ENCODE results near the gene PHF19.

Gene PHF19

DNA sequence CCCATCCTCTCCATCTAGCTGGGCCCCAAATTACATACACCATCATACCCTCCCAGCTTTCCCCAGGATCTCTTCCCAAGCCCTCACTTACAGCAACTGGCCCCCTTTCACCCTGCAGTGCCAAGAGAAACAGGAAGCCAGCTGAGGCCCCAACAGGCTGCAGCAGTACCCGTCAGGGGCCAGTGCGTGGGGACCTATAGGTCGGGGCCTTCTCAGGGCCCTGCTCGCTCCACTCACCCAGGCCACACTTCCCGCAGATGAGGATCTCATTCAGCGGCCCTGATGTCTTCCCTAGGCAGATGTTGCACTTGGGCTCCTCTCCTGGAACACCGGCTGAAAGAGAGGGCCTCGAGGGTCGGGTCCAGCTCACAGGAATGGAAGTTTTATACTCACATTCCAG is 6.8 kb downstream of the PHF19 start:
- no peak overlapping the region for H3K4me3 ChIP-seq (ENCODE audit: low read depth, low read length)
- TF ChIP-seq, protein P1, sequence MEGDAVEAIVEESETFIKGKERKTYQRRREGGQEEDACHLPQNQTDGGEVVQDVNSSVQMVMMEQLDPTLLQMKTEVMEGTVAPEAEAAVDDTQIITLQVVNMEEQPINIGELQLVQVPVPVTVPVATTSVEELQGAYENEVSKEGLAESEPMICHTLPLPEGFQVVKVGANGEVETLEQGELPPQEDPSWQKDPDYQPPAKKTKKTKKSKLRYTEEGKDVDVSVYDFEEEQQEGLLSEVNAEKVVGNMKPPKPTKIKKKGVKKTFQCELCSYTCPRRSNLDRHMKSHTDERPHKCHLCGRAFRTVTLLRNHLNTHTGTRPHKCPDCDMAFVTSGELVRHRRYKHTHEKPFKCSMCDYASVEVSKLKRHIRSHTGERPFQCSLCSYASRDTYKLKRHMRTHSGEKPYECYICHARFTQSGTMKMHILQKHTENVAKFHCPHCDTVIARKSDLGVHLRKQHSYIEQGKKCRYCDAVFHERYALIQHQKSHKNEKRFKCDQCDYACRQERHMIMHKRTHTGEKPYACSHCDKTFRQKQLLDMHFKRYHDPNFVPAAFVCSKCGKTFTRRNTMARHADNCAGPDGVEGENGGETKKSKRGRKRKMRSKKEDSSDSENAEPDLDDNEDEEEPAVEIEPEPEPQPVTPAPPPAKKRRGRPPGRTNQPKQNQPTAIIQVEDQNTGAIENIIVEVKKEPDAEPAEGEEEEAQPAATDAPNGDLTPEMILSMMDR (IDR thresholded peaks at IDR 0.05; ENCODE audit: low read depth, low read length, missing control alignments) = no peak
- DNase-seq (ENCODE audit: low read depth) = no peak

DNA sequence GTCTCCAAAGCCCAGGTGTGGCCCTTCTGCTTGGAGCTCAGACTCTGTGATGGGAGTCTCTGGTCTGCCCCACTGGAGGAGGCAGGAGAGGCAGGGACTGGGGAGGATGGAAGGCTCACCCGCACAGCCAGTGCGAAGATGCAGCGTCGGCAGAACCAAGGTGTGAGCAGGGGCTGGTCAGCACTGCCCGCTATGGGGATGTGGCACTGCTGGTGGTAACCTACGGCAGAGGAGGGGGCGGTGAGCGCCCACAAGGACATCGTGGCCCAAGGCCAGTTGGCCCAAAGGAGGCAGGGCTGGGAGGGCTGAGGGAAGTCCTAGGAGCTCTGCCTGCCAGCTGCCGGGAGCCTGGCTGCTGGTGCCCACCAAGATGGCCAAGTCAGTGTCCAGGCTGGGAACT is 7.3 kb downstream of the PHF19 start:
- TF ChIP-seq, protein P1 (IDR thresholded peaks at IDR 0.05; ENCODE audit: low read depth, low read length, missing control alignments) = no peak
- DNase-seq (ENCODE audit: low read depth) = no peak
- H3K4me3 ChIP-seq (ENCODE audit: low read depth, low read length) = no peak overlapping the region

DNA sequence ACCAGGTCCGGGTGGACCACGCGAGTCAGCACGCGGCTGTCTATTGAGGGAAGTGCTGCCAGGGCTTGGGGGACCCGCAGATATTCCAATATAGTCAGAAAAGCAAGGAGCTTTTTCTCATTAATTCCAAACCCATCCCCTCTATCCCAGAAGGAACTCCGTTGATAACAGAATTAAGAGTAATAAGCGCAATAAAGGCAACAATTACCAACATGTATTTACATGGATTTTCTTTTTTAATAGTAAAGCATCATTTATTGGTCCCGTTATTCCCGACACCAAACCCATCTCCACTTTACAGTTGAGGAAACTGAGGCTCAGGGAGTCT is 7.7 kb downstream of the PHF19 start:
- TF ChIP-seq, protein P1 (IDR thresholded peaks at IDR 0.05; ENCODE audit: low read depth, low read length, missing control alignments) = no peak
- H3K4me3 ChIP-seq (ENCODE audit: low read depth, low read length) = peak overlapping the region; percentile 57
- no peak for DNase-seq (ENCODE audit: low read depth)

DNA sequence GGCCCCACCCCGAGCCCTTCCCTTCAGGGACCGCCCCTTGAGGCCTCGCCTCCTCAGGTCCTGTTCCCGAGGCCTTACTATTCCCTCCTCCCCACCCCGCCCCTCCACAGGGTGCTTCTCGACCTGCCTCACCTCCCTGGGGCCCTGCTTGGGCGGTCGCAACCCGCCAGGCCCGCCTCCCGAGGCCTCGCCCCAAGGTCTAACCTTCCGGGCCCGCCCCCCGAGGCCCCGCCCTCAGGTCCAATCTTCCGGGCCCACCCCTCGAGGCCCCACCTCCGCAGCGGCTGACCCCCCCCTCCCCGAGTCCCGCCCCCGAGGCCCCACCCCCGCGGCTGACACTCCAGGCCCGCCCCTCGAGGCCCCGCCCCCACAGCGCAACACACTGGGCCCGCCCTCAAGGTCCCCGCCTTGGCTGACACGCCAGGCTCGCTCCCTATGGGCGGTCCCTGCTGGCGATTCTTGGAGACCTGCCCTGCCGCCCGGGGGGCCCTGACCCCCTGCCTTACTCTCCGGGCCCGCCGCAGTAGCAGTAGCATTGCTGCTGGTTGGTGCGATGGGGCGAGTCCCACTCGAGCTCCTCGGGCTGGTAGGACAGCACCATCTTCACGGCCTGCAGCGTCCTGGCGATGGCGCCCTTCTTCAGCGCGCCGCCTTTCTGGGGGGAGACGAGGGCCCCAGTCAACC is 8.2 kb downstream of the PHF19 start:
- peak; percentile 92 for DNase-seq (ENCODE audit: low read depth)
- H3K4me3 ChIP-seq (ENCODE audit: low read depth, low read length) = peak overlapping the region; percentile 57
- TF ChIP-seq, protein P1 (IDR thresholded peaks at IDR 0.05; ENCODE audit: low read depth, low read length, missing control alignments) = peak; percentile 60

DNA sequence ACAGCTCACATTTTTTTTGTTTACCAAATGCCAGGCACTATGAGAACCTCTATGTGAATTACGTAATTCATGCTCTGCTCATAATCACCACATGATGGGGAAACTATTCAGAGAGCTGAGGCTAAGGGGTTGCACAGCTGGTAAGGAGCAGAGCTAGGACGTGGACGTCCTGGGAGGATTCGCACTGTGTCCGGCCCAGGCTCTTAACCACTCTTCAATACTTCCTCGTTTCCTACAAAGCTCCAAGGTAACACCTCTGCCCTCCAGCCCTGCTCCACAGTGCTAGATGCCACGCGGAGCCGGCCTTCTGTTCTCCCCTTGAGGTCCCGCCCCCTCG is 8.7 kb downstream of the PHF19 start:
- H3K4me3 ChIP-seq (ENCODE audit: low read depth, low read length) = peak overlapping the region; percentile 16
- no peak for DNase-seq (ENCODE audit: low read depth)
- TF ChIP-seq, protein P1 (IDR thresholded peaks at IDR 0.05; ENCODE audit: low read depth, low read length, missing control alignments) = no peak

DNA sequence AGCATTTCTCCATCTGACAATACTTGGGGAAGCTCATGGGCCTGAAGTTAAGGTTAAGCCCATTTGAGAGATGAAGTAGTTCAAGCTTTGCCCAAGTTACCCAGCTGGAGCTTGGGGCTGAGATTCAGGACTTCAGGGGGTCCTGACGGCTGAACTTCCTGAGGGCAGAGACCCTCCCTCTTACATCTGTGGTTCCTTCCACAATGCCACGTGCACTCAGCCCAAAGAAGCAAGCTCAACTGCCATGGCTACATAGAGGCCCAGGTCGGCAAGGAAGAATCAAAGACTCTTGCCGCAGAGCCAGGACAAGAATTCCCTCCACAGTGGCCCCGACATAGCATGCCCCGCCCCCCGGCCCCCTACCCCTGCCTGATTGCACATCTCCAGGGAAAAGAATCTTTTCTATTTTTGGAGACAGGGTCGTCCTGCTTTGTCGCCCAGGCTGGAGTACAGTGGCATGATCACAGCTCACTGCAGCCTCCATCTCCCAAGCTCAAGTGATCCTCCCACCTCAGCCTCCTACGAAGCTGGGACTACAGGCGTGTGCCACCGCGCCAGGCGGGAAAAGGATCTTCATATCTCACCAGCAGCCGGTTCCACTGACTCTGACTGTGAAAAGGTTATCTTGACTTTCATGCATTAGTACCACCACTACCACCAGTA is 9.2 kb downstream of the PHF19 start:
- no peak for DNase-seq (ENCODE audit: low read depth)
- TF ChIP-seq, protein P1 (IDR thresholded peaks at IDR 0.05; ENCODE audit: low read depth, low read length, missing control alignments) = no peak
- no peak overlapping the region for H3K4me3 ChIP-seq (ENCODE audit: low read depth, low read length)

DNA sequence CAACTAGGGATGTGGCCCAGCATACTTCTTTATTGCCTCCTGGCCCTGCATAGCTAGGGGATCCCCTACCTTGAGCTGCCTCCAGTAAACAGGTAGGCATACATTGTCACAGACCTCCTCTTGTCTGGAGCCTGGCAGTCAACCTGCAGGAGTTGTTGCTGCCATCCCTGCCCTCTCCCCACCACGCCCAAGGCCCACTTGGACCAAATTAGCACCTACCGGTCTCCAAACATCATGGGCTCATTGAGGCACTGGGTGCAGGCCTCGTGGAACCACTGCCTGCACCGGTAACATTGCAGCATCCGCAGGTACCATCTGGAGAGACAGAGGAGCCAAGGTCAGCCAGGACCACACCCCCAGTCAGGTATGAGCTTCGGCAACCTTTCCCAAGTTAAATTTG is 10.3 kb downstream of the PHF19 start:
- DNase-seq (ENCODE audit: low read depth) = no peak
- H3K4me3 ChIP-seq (ENCODE audit: low read depth, low read length) = no peak overlapping the region
- TF ChIP-seq, protein P1 (IDR thresholded peaks at IDR 0.05; ENCODE audit: low read depth, low read length, missing control alignments) = no peak
